CD4-positive, alpha-beta T cell treated with Interleukin-15 for 4 hours (primary cell): ENCODE measurements around the gene CHST15.

ENCODE experiments used
- DNase-seq: peaks from one replicate; pipeline ENCODE4 v3.0.0-alpha.2; 2020; ENCODE audit warnings: low spot score

CHST15 gene

GRCh38 chr10:123965973-123966895, 127.2 kb downstream of the CHST15 start:
- no peak for DNase-seq

- no peak for DNase-seq
These were observed 128.4 kb downstream of the CHST15 start for GRCh38 chr10:123964953-123965352.

- DNase-seq: no peak
These were observed 130.5 kb downstream of the CHST15 start for GRCh38 chr10:123962756-123963530.

GRCh38 chr10:123958241-123958640, 135.2 kb downstream of the CHST15 start:
- no peak for DNase-seq
